GM12872 (cell line): ENCODE measurements around the gene CBFA2T3.

Experiments used
- CTCF ChIP-seq: IDR thresholded peaks from 3 replicates; pipeline ENCODE4 v1.5.1; 2011; ENCODE audit warnings: low read depth, mild to moderate bottlenecking, low read length, moderate library complexity; ENCODE audit not compliant: insufficient read depth

CBFA2T3 gene

GRCh38 chr16:89009343-89010209 lies 32.6 kb upstream of the CBFA2T3 start:
- TF ChIP-seq CTCF = no peak

GRCh38 chr16:89007371-89008249 lies 30.6 kb upstream of the CBFA2T3 start:
- no peak for TF ChIP-seq CTCF

GRCh38 chr16:89006036-89006752 lies 29.2 kb upstream of the CBFA2T3 start:
- TF ChIP-seq CTCF = no peak

- TF ChIP-seq CTCF = no peak
Measured at GRCh38 chr16:89005201-89006035, 28.4 kb upstream of the CBFA2T3 start.

GRCh38 chr16:89004209-89004831 lies 27.3 kb upstream of the CBFA2T3 start:
- no peak for TF ChIP-seq CTCF

GRCh38 chr16:89003831-89004208 lies 26.8 kb upstream of the CBFA2T3 start:
- TF ChIP-seq CTCF = no peak
